SK-MEL-5 (cell line): ENCODE measurements around the gene ZBTB7B. TPM values are rescaled to one million over a fixed set of nuclear protein-coding genes. Genes with fewer than 3 reads are reported as not detected.

Experiments used
- DNase-seq: peaks from one replicate; pipeline ENCODE4 v3.0.0-alpha.2; 2016; ENCODE audit warnings: low read depth, low spot score
- in situ Hi-C: cut with HindIII; loops from 2 replicates; pipeline ENCODE4 v1.10.0; 2016; ENCODE audit warnings: low sequenced_read_pairs, high pct_unique_total_duplicates, low pct_unique_long_range_greater_than_20kb
- small RNA-seq, 2 experiments: library from RNA; depleted of rRNA; stranded (forward); fragments of <200 nt; gene quantifications; one replicate each; pipeline ENCODE3, GENCODE V24; 2014
- total RNA-seq: library from RNA; depleted of rRNA; stranded (reverse); fragments of >200 nt; shearing (Covaris generic); gene quantifications from 2 replicates; pipeline ENCODE4 v1.2.3, GENCODE V29; 2014; rRNA removed

The ZBTB7B gene
- total RNA-seq, 1 experiment from 2014 or later = 29.1 TPM

DNA sequence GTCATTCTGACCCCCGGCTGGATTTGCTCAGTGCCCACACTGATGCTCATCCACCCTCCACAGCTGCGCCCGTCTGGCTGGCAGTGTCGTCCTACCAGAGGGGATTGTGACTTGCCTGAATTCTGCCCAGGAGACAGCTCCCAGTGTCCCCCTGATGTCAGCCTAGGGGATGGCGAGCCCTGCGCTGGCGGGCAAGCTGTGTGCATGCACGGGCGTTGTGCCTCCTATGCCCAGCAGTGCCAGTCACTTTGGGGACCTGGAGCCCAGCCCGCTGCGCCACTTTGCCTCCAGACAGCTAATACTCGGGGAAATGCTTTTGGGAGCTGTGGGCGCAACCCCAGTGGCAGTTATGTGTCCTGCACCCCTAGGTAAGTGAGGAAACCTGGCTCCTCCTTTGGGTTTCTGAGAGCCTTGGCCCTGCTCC lies 55.2 kb downstream of the ZBTB7B start:
- in situ Hi-C loops = no loop called here
- DNase-seq = no peak

DNA sequence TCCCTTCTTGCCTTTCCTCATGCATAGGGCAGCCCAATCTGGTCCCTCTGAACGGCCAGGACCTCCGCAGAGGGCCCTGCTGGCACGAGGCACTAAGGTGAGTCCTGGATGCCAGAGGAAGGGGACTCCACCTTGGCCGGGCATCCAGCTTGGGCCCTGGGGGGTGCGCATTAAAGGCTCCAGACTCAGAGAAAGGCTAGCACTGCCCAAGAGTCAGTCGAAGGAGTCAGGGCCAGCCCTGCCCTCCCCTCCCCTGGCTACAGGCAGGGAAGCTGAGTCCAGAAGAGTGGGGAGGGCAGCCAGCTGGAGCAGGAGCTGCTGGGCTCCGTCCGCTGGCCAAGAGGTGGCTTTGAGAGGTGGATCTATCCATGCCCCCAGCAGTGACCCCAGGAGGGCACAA lies 58.1 kb downstream of the ZBTB7B start:
- in situ Hi-C loops = no loop called here
- DNase-seq = no peak

DNA sequence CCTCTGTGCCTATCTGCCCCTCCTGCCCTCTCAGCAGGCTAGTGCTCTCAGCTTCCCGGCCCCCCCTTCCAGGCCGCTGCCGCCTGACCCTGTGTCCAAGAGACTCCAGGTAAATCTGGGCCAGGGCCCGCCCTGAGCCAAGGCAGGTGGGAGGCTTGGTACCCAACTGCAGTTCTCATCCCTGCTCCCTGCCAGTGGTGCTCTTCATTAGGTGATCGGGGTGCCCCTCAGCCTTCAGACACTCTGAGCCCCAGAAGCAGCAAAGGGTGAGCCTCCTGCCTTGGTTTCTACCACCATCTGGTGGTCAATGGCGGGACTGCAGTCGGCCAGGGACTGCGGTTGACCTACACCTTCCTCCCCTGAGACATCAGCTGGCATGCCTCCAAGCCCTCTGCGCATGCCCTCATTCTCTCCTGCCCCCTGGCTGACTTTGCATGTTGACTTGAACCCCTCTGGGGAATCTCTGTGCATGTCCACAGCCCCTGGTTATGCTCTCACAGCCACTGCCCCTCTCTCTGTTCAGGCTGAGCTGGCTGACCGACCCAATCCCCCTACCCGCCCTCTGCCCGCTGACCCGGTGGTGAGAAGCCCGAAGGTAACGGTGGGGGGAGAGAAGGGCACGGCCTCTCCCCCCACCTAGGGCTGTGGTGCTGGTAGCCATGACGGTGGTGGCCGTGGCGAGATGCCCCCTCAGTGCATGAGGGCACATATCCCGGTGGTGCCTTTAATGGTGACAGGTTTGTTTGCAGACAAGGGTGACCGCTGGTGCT lies 59.0 kb downstream of the ZBTB7B start:
- in situ Hi-C loops = no loop called here
- peak; percentile 94 for DNase-seq

DNA sequence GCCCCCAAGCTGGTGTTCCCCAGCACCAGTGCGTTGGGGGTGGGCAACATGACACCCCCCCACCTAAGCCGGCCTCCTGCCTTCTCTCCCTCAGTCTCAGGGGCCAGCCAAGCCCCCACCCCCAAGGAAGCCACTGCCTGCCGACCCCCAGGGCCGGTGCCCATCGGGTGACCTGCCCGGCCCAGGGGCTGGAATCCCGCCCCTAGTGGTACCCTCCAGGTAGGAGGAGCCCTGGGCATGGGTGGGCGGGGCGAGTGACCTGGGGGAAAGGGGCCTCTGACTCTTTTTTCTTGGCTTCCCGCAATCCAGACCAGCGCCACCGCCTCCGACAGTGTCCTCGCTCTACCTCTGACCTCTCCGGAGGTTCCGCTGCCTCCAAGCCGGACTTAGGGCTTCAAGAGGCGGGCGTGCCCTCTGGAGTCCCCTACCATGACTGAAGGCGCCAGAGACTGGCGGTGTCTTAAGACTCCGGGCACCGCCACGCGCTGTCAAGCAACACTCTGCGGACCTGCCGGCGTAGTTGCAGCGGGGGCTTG lies 59.6 kb downstream of the ZBTB7B start:
- no peak for DNase-seq
- in situ Hi-C loops = no loop called here

DNA sequence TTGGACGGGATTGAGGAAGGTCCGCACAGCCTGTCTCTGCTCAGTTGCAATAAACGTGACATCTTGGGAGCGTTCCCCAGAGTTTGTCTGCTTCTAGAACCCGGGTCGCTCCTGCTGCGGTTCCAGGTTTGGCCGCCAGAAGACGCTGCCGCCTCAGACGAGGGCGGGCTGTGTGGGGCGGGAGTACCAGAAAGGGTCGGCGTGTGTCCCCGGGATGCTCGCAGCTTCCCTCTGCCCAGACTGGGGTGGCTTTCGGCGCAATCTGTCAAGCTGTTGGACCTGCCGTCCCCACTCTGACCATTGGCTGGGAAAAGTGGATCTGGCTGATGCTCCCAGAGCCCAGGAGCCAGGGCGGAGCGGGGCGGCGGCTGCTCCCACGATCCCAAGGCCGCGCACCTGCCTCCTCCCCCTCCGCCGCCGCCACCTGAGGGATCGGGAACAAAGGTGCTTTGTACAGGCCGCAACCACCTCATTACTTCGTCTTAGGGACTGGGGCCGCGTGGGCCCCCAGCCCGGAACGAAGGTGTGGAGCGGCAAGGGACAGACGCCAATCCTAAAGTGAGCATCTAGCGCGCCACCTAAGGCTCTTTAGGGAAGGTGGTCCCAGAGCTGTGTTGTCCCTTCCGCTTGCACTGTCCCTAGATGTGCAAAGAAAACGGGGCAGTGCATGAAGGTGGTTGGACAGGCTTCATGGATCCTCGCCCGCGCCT lies 60.3 kb downstream of the ZBTB7B start:
- DNase-seq = peak; percentile 67
- in situ Hi-C loops = no loop called here

DNA sequence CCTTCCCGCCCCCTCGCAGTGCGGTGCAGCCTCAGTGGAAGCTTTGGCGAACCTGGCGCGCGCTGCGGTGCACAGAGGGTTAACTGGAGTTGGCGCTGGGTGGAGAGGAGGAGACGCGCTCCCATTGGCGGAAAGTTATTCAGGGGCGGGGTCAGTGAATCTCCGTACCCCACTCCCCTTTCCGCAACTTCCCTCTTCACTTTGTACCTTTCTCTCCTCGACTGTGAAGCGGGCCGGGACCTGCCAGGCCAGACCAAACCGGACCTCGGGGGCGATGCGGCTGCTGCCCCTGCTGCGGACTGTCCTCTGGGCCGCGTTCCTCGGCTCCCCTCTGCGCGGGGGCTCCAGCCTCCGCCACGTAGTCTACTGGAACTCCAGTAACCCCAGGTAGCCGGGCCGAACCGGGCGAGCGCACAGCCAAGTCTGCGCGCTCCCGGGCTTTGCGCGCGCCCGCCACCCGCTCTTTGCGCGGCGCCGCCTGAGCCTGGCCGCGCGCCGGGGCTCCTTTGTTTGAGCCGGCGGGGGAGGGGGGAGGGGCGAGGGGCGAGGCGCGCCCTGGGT lies 61.0 kb downstream of the ZBTB7B start, which contains the start of gene EFNA4:
TSS of gene EFNA4 (plus strand) at position 191 of the 561 bp plus-strand sequence. CDS start at position 275, 84 bp downstream.
- DNase-seq = peak; percentile 93
- in situ Hi-C loops = no loop called here

DNA sequence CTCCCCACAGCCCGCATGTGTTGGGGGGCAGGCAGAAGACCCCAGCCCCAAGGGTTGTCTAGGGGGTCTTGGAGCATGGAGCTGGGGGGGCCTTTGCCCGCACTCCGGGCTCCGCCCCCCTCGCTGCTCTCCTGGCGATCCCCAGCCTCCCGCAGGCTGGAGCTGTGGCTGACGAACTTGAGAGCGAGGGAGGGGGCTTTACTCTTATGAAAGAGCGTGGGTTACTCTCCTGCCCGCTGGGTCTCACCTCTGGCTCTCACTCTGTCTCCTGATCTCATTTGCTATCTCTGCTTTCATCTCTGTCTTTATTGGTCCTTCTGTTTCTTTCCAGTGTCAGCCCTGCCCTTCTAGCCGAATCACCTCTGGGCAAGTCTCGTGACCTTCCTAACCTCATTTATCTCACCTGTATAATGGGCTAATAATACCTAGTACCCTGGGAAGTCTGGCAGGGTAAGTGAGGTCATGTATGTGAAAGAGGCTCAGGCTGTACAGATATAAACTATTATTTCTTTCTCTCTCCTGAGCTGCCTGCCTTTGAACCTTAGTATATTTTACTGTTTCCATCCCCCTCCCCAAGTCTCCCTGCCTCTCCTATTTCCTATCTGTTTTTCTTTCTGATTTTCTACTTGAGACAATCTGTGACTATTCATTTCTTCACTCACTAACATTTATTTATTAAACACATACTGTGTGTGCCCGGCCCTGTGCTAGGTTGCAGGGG lies 61.7 kb downstream of the ZBTB7B start:
- DNase-seq = peak; percentile 58
- in situ Hi-C loops = no loop called here

DNA sequence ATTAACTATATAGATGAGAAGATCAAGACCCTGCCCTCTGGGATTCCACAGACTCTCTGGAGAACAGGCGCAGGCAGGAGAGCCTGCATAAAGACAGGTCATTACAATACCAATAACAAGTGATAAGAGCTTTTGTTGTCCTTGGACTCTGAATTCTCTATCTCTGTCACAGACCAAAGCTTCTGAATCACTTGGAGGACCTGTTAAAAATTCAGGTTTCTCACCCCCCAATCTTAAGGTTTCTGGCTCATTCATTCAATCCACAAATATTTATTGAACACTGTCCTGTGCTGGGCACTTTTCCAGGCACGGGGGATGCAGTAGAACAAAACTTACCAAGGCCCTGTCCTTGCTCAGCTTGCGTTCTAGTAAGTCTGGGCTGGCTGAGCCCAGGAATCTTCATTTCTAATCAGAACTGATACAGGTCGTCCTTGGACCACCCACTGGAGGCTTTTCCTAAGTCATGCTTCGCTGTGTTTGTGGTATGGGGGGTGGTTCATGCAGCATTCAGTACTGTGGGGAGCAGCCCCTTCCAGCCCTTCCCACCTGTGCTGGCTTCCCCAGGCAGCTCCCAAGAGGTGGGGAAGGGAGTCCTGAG lies 62.3 kb downstream of the ZBTB7B start:
- in situ Hi-C loops = no loop called here
- DNase-seq = no peak

DNA sequence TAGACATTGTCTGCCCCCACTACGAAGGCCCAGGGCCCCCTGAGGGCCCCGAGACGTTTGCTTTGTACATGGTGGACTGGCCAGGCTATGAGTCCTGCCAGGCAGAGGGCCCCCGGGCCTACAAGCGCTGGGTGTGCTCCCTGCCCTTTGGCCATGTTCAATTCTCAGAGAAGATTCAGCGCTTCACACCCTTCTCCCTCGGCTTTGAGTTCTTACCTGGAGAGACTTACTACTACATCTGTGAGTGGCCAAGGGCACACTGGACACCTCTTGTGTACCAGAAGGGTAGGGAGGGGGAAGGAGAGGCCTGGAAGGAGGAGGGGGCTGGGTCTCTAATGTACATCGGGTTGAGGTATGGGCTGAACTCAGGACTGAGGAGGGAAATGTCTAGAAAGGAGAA lies 64.2 kb downstream of the ZBTB7B start:
- in situ Hi-C loops = no loop called here

More for the DNA sequence above, 64.2 kb downstream of the ZBTB7B start:
- DNase-seq = no peak

Small RNA genes within 50 kb of the gene (small RNA-seq; reads per million reads assigned to genes)
- gene MIR4258 = 0 reads per million in 2 experiments

Other genes starting within 250 kb of the ZBTB7B start
- gene KCNN3, start 132.5 kb upstream of the ZBTB7B start, total RNA-seq = 0.03 TPM in 1 of 2 replicates, not detected in the other
- 10.4 and 19.0 TPM in 2 replicates for gene PMVK, start 66.1 kb upstream of the ZBTB7B start, total RNA-seq
- gene PBXIP1, start 46.7 kb upstream of the ZBTB7B start, total RNA-seq = 78.2 and 81.4 TPM in 2 replicates
- 26.9 and 30.2 TPM in 2 replicates for gene PYGO2, start 41.0 kb upstream of the ZBTB7B start, total RNA-seq
- 102 and 107 TPM in 2 replicates for gene SHC1, start 32.1 kb upstream of the ZBTB7B start, total RNA-seq
- gene CKS1B, start 28.1 kb upstream of the ZBTB7B start, total RNA-seq = 122 and 157 TPM in 2 replicates
- gene FLAD1, start 19.5 kb upstream of the ZBTB7B start, total RNA-seq = 53.5 and 58.2 TPM in 2 replicates
- gene LENEP, start 9.2 kb upstream of the ZBTB7B start, total RNA-seq = 0.48 and 1.2 TPM in 2 replicates
- gene DCST2, start 31.0 kb downstream of the ZBTB7B start, total RNA-seq = 0.18 TPM in 1 of 2 replicates, not detected in the other
- not detected in 2 replicates for gene DCST1, start 31.0 kb downstream of the ZBTB7B start, total RNA-seq
- 62.0 and 67.1 TPM in 2 replicates for gene ADAM15, start 48.5 kb downstream of the ZBTB7B start, total RNA-seq
- gene EFNA4, start 60.9 kb downstream of the ZBTB7B start, total RNA-seq = 12.7 and 13.9 TPM in 2 replicates
- gene EFNA3, start 76.0 kb downstream of the ZBTB7B start, total RNA-seq = 6.6 and 8.2 TPM in 2 replicates
- gene EFNA1, start 125.1 kb downstream of the ZBTB7B start, total RNA-seq = 25.3 and 25.7 TPM in 2 replicates
- 57.4 and 61.6 TPM in 2 replicates for gene SLC50A1, start 133.1 kb downstream of the ZBTB7B start, total RNA-seq
- 28.5 and 36.9 TPM in 2 replicates for gene DPM3, start 137.7 kb downstream of the ZBTB7B start, total RNA-seq
- 326 and 369 TPM in 2 replicates for gene KRTCAP2, start 170.5 kb downstream of the ZBTB7B start, total RNA-seq
- 0.85 and 1.3 TPM in 2 replicates for gene TRIM46, start 171.0 kb downstream of the ZBTB7B start, total RNA-seq
- 11.4 and 12.1 TPM in 2 replicates for gene THBS3, start 205.1 kb downstream of the ZBTB7B start, total RNA-seq
- 128 and 140 TPM in 2 replicates for gene MTX1, start 205.9 kb downstream of the ZBTB7B start, total RNA-seq